GM23248 (cell line): ENCODE measurements around the gene PEAK3. TPM values are rescaled to one million over a fixed set of nuclear protein-coding genes. Genes with fewer than 3 reads are reported as not detected.

Experiments used
- DNase-seq: peaks from one replicate; pipeline ENCODE4 v3.0.0-alpha.2; 2015
- H2AFZ ChIP-seq: fragments of 200-600 bp; sonication (generic); 2 replicates; pipeline ENCODE4 v1.6.1; 2016; ENCODE audit warnings: antibody characterized with exemption
- H3F3A ChIP-seq: fragments of 200-600 bp; sonication (generic); 2 replicates; pipeline ENCODE4 v1.6.1; 2016; ENCODE audit warnings: mild to moderate bottlenecking, antibody characterized with exemption, mixed run types; ENCODE audit not compliant: insufficient read depth
- H3K27ac ChIP-seq: fragments of 200-600 bp; sonication (generic); 2 replicates; pipeline ENCODE4 v1.5.1; 2016; ENCODE audit warnings: mild to moderate bottlenecking
- H3K27me3 ChIP-seq: fragments of 200-600 bp; sonication (generic); replicated peaks from 2 replicates; pipeline ENCODE4 v1.6.1; 2016; ENCODE audit warnings: mild to moderate bottlenecking; ENCODE audit not compliant: insufficient read depth
- H3K36me3 ChIP-seq: fragments of 200-600 bp; sonication (generic); 2 replicates; pipeline ENCODE4 v1.6.1; 2016; ENCODE audit warnings: low read depth, mild to moderate bottlenecking
- H3K4me1 ChIP-seq: fragments of 200-600 bp; sonication (generic); 2 replicates; pipeline ENCODE4 v1.6.1; 2016; ENCODE audit warnings: mild to moderate bottlenecking; ENCODE audit not compliant: insufficient read depth
- H3K4me2 ChIP-seq: fragments of 200-600 bp; sonication (generic); one replicate; pipeline ENCODE4 v1.6.1; 2016; ENCODE audit warnings: mild to moderate bottlenecking; ENCODE audit not compliant: unreplicated experiment
- H3K4me3 ChIP-seq: fragments of 200-600 bp; sonication (generic); 2 replicates; pipeline ENCODE4 v1.5.1; 2016; ENCODE audit warnings: mild to moderate bottlenecking
- H3K79me2 ChIP-seq: fragments of 200-600 bp; sonication (generic); 2 replicates; pipeline ENCODE4 v1.6.1; 2016; ENCODE audit warnings: mild to moderate bottlenecking; ENCODE audit not compliant: insufficient read depth
- H3K9ac ChIP-seq: fragments of 200-600 bp; sonication (generic); 2 replicates; pipeline ENCODE4 v1.6.1; 2016; ENCODE audit warnings: mild to moderate bottlenecking
- H3K9me2 ChIP-seq: fragments of 200-600 bp; sonication (generic); 2 replicates; pipeline ENCODE4 v1.6.1; 2016; ENCODE audit warnings: mixed run types, mild to moderate bottlenecking, moderate library complexity; ENCODE audit not compliant: insufficient read depth
- H3K9me3 ChIP-seq: fragments of 200-600 bp; sonication (generic); one replicate; pipeline ENCODE4 v1.6.1; 2017; ENCODE audit warnings: low read depth
- H4K20me1 ChIP-seq: fragments of 200-600 bp; sonication (generic); 2 replicates; pipeline ENCODE4 v1.6.0; 2016; ENCODE audit not compliant: insufficient read depth
- EZH2 ChIP-seq: fragments of 200-600 bp; sonication (generic); IDR thresholded peaks from 2 replicates; pipeline ENCODE4 v1.6.1; 2018; ENCODE audit warnings: antibody characterized with exemption, mild to moderate bottlenecking; ENCODE audit not compliant: insufficient read depth, poor library complexity, severe bottlenecking
- EZH2phosphoT487 ChIP-seq: fragments of 200-600 bp; sonication (generic); IDR thresholded peaks from 2 replicates; pipeline ENCODE4 v1.6.1; 2018; ENCODE audit warnings: antibody characterized with exemption, moderate library complexity, mild to moderate bottlenecking, low read depth; ENCODE audit not compliant: insufficient read depth
- WGBS, 2 experiments: methylation state at CpG; one replicate each; pipeline ENCODE4 v1.1.6; 2015 to 2017; ENCODE audit warnings: low lambda C conversion rate in 2 of 2, low coverage in 1 of 2; ENCODE audit errors: missing lambda C conversion rate in 2 of 2; 5-methylcytosine and 5-hydroxymethylcytosine counted together
- in situ Hi-C: fragments of 300-500 bp; cut with MboI; formaldehyde crosslinking; loops from 2 replicates; pipeline ENCODE4 v1.15.0; 2020
- polyA plus RNA-seq: library from polyadenylated mRNA; unstranded; fragments of >200 nt; fragmentation: Nextera tagmentation; extraction: Ambion mirVana; gene quantifications from 2 replicates; pipeline ENCODE4 v1.2.1, GENCODE V29; 2016
- total RNA-seq: library from RNA; depleted of rRNA; stranded (reverse); fragments of >200 nt; shearing (Covaris generic); gene quantifications from 2 replicates; pipeline ENCODE4 v1.2.3, GENCODE V29; 2014

The PEAK3 gene
- total and polyA plus RNA-seq, 2 experiments from 2014 or later, result not detected

GRCh38 chr19:2227415-2228156, 54.4 kb downstream of the PEAK3 start:
- H3K4me1 ChIP-seq, result no peaks in the 10 kb centered on the region
- H3F3A ChIP-seq, result peaks cover 15% of the 10 kb centered on the region; the same call in 1 of the 2 replicates
- H3K9me2 ChIP-seq, result no peaks in the 10 kb centered on the region
- no peak overlapping the region for H2AFZ ChIP-seq
- H3K9me3 ChIP-seq, result no peaks in the 10 kb centered on the region
- TF ChIP-seq EZH2phosphoT487, result no peak
- no peak for TF ChIP-seq EZH2
- H3K27me3 ChIP-seq, result no peaks in the 10 kb centered on the region
- no peaks in the 10 kb centered on the region for H4K20me1 ChIP-seq
- H3K4me3 ChIP-seq, result no peak overlapping the region
- peaks cover 2% of the 10 kb centered on the region; the same call in 1 of the 2 replicates for H3K36me3 ChIP-seq
- no peak overlapping the region for H3K9ac ChIP-seq
- in situ Hi-C loops, result no loop called here
- H3K79me2 ChIP-seq, result peaks cover 17% of the 10 kb centered on the region
- DNase-seq, result no peak
- H3K27ac ChIP-seq, result no peak overlapping the region
- WGBS, 2 experiments, result 95 to 97% methylated on average over 8 to 67 of the region's 67 CpGs
- no peak overlapping the region for H3K4me2 ChIP-seq

GRCh38 chr19:2226840-2227360, 55.1 kb downstream of the PEAK3 start:
- peaks cover 2% of the 10 kb centered on the region; the same call in 1 of the 2 replicates for H3K36me3 ChIP-seq
- in situ Hi-C loops, result no loop called here

GRCh38 chr19:2226051-2226839, 55.7 kb downstream of the PEAK3 start:
- Histone ChIP-seq H3K4me1 (no peaks in the 10 kb centered on the region), H3K9me3 (no peaks in the 10 kb centered on the region), H3K9me2 (no peaks in the 10 kb centered on the region), H3K36me3 (peaks cover 2% of the 10 kb centered on the region; the same call in 1 of the 2 replicates), H3K4me2 (no peak overlapping the region), H3K27me3 (no peaks in the 10 kb centered on the region), H3K4me3 (no peak overlapping the region), H4K20me1 (no peaks in the 10 kb centered on the region), H3F3A (peaks cover 5% of the 10 kb centered on the region; the same call in 1 of the 2 replicates), H3K79me2 (peaks cover 5% of the 10 kb centered on the region; the same call in 1 of the 2 replicates), H3K9ac (no peak overlapping the region), H3K27ac (no peak overlapping the region), H2AFZ (no peak overlapping the region)
- TF ChIP-seq EZH2phosphoT487, result no peak
- TF ChIP-seq EZH2, result no peak
- WGBS, 2 experiments, result 93 to 94% methylated on average over 41 to 59 of the region's 59 CpGs
- in situ Hi-C loops, result no loop called here
- no peak for DNase-seq

More at GRCh38 chr19:2226840-2227360, 55.1 kb downstream of the PEAK3 start:
- no peak overlapping the region for H3K4me3 ChIP-seq
- H4K20me1 ChIP-seq, result no peaks in the 10 kb centered on the region
- no peak for DNase-seq
- peaks cover 10% of the 10 kb centered on the region for H3K79me2 ChIP-seq
- H3K4me1 ChIP-seq, result no peaks in the 10 kb centered on the region
- H3K4me2 ChIP-seq, result no peak overlapping the region
- no peaks in the 10 kb centered on the region for H3K27me3 ChIP-seq
- H3K27ac ChIP-seq, result no peak overlapping the region
- WGBS, 2 experiments, result 95 to 96% methylated on average over 29 to 53 of the region's 53 CpGs
- H3K9me2 ChIP-seq, result no peaks in the 10 kb centered on the region
- H2AFZ ChIP-seq, result no peak overlapping the region
- TF ChIP-seq EZH2, result no peak
- no peak for TF ChIP-seq EZH2phosphoT487
- peaks cover 11% of the 10 kb centered on the region; the same call in 1 of the 2 replicates for H3F3A ChIP-seq
- no peak overlapping the region for H3K9ac ChIP-seq
- H3K9me3 ChIP-seq, result no peaks in the 10 kb centered on the region

GRCh38 chr19:2225415-2226050, 56.4 kb downstream of the PEAK3 start:
- Histone ChIP-seq H3K4me1 (no peaks in the 10 kb centered on the region), H3K9me2 (no peaks in the 10 kb centered on the region), H3K79me2 (peaks cover 8% of the 10 kb centered on the region; the same call in 1 of the 2 replicates), H2AFZ (no peak overlapping the region), H3K9me3 (no peaks in the 10 kb centered on the region), H4K20me1 (no peaks in the 10 kb centered on the region), H3K36me3 (peaks cover 2% of the 10 kb centered on the region; the same call in 1 of the 2 replicates), H3K9ac (no peak overlapping the region), H3K4me2 (no peak overlapping the region), H3F3A (peaks cover 4% of the 10 kb centered on the region; the same call in 1 of the 2 replicates), H3K27ac (no peak overlapping the region), H3K4me3 (no peak overlapping the region), H3K27me3 (no peaks in the 10 kb centered on the region)
- DNase-seq, result no peak
- WGBS, 2 experiments, result 97 to 99% methylated on average over 29 to 32 of the region's 32 CpGs
- TF ChIP-seq EZH2phosphoT487 (no peak), EZH2 (no peak)
- in situ Hi-C loops, result no loop called here
